DMS153 (cell line): Measurements from ENCODE around the gene CCDC89.
A peak's percentile ranks its signal among the peaks of the same experiment; 100 is the strongest.

Experiments
- DNase-seq: peaks from one replicate; lab custom pipeline; 2025; lab: John Stamatoyannopoulos, UW

The CCDC89 gene

DNA sequence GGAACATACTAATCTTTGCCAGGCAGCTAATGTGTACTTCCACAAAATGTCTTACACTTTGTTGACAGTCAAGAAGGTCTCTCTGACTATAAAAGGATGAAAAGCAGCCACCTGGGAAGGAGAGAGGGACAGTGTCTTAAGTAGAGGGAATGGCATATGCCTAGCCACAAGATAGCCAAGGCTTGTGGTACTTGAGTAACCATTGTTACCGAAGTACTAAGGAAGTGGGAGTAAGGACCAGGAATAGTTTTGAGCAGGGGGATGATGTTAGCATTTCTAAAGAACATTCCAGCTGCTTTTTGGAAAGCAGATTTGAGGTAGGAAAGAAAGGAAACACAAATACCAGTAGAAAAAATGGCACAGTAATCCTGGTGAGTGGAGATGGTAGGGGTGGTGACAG, 34.9 kb downstream of the CCDC89 start:
- DNase-seq: no peak

DNA sequence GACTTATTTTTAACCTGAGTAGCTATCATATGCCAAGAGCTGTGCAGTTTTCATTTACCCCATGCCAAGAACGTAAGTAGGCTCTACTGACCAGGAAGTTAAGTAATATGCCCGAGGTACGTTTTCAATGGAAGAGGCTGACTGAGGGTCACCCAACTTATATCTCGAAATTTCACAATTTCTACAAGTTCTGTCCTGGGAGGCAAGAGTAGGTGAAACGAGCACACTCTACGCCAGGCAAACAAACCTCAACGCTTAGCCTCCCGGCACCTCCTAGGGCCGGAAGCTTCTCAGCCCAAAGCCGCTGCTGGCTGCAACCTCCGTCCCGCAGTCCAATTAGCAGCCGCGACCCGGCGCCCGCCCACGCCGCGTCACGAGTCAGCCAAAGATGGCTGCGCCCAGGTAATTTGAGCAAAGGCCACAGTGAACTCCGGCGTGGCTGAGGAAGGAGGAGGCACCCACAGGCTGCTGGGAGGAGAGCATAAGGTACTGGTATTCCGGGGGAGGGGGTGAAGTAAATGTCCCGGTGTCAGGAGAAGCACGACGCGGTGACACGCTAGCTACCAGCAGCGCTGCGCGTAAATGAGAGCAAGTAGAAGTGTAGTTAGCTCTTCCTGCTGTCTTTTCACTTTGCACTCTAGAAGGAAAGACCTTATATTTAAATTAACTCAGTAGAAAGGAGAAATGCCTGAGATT, 38.2 kb downstream of the CCDC89 start, which contains the start of gene TMEM126A:
Gene TMEM126A (plus strand): TSS at position 364 of the 696 bp plus-strand sequence. CDS start 2,289 bp downstream, outside the sequence.
- DNase-seq: peak; percentile 81

DNA sequence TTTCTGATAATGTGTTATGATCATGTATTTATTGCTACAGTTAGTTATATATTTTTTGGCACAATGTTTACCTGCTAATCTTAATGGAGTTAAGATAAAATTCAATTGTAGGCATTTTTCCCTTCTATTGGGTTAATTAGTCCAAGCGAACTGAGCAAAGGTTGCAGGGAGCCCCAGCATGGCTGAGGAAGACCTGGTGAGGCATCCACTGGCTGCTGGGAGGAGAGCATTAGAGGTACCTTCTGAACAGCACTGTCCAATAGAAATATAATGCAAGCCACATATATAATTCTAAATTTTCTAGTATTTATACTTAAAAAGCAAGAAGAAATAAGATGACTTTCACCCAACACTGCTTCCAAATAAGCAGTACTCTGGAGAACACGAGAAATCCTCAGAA, 38.9 kb downstream of the CCDC89 start:
- no peak for DNase-seq

GRCh38 chr11:85643191-85643614, 42.8 kb downstream of the CCDC89 start:
- DNase-seq: no peak

GRCh38 chr11:85634747-85635146, 51.2 kb downstream of the CCDC89 start:
- DNase-seq: no peak
